GM12801 (cell line): ENCODE results near the gene COL13A1.

Experiments used
- TF ChIP-seq, protein P1 (sequence below): IDR thresholded peaks from one replicate; pipeline ENCODE4 v1.5.1; 2011; ENCODE audit warnings: control low read depth; ENCODE audit not compliant: insufficient read length; ENCODE audit errors: extremely low read depth

The COL13A1 gene

DNA sequence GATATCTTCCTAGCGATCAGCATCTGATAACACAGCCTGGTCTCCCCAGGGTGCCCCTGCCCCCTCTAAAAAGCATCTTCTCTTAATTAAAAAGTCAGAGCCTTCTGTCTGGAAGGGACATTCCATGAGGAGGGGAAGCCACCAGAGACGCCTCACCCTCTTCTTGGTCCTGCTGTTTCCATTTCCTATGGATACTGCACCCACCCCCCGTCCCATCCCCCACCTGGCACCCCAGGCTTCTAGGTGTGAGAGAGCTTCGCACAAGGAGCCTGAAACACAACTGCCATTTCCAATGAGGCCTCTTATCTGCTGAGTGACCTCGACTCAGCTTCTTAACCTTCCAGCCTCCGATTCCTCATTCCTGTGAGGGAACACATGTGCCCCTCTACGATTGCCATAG lies 51.4 kb downstream of the COL13A1 start:
- TF ChIP-seq, protein P1, sequence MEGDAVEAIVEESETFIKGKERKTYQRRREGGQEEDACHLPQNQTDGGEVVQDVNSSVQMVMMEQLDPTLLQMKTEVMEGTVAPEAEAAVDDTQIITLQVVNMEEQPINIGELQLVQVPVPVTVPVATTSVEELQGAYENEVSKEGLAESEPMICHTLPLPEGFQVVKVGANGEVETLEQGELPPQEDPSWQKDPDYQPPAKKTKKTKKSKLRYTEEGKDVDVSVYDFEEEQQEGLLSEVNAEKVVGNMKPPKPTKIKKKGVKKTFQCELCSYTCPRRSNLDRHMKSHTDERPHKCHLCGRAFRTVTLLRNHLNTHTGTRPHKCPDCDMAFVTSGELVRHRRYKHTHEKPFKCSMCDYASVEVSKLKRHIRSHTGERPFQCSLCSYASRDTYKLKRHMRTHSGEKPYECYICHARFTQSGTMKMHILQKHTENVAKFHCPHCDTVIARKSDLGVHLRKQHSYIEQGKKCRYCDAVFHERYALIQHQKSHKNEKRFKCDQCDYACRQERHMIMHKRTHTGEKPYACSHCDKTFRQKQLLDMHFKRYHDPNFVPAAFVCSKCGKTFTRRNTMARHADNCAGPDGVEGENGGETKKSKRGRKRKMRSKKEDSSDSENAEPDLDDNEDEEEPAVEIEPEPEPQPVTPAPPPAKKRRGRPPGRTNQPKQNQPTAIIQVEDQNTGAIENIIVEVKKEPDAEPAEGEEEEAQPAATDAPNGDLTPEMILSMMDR: no peak

GRCh38 chr10:69854511-69855345 lies 53.0 kb downstream of the COL13A1 start:
- TF ChIP-seq, protein P1: no peak

DNA sequence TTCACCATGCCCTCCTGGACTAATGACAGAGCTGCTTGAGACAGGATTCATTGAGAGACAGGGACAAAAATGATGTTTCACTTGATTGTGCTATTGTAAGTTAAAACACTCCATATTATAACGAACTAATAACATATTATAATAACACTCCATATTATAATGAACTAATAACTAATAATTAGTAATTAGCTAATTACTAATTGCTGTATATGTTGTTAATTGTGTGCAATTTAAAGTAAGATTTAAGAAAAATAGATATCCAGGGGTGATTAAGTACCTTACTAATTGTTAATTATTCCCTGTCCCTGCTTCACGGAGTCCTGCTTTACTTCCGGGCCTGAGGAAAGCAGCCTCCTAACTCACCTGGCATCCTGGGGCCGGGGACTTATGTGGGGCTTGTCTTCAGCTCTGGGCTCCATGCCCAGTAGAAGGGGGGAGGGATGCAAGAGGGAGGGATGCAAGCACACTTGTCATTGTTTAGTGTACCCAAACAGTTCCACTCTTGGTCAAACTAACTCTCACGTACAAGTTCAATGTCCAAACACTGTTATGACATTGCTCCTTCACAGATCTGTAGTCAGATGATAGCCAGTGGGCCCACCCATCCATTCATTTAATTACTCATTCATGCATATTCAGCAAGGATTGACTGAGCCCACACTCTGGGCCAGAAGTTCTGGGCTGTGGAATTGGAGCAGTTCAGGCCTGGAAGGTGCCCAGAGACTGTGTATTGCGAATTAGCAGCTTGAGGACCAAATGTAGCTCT lies 53.8 kb downstream of the COL13A1 start:
- TF ChIP-seq, protein P1: no peak

GRCh38 chr10:69856601-69857166 lies 55.0 kb downstream of the COL13A1 start:
- TF ChIP-seq, protein P1: no peak

GRCh38 chr10:69858201-69858600 lies 56.5 kb downstream of the COL13A1 start:
- TF ChIP-seq, protein P1: no peak

GRCh38 chr10:69860271-69860670 lies 58.6 kb downstream of the COL13A1 start:
- TF ChIP-seq, protein P1: no peak
